H9 (cell line): ENCODE data around the gene TFR2. TPM values are rescaled to one million over a fixed set of nuclear protein-coding genes. Genes with fewer than 3 reads are reported as not detected.

ENCODE experiments used
- DNase-seq: peaks from one replicate; pipeline ENCODE4 v3.0.0-alpha.2; 2017
- H2AFZ ChIP-seq: one replicate; pipeline ENCODE4 v1.6.1; 2013; ENCODE audit warnings: mild to moderate bottlenecking, low read length, control low read depth, moderate library complexity
- H2AK5ac ChIP-seq: 2 replicates; pipeline ENCODE4 v1.6.1; 2013; ENCODE audit warnings: low read length, control low read depth, mixed read lengths; ENCODE audit not compliant: insufficient read length
- H2BK120ac ChIP-seq: one replicate; pipeline ENCODE4 v1.6.1; 2013; ENCODE audit warnings: low read depth, mild to moderate bottlenecking, low read length, control low read depth, inconsistent platforms; ENCODE audit not compliant: poor library complexity, severe bottlenecking
- H2BK12ac ChIP-seq: 2 replicates; pipeline ENCODE4 v1.6.1; 2013; ENCODE audit warnings: low read length, control low read depth, mixed read lengths, low read depth; ENCODE audit not compliant: insufficient read length
- H2BK15ac ChIP-seq: 2 replicates; pipeline ENCODE4 v1.6.1; 2013; ENCODE audit warnings: low read depth, low read length, control low read depth
- H2BK20ac ChIP-seq: one replicate; pipeline ENCODE4 v1.6.1; 2013; ENCODE audit warnings: low read depth, mild to moderate bottlenecking, low read length, control low read depth, inconsistent platforms; ENCODE audit not compliant: poor library complexity, severe bottlenecking
- H2BK5ac ChIP-seq: 2 replicates; pipeline ENCODE4 v1.6.1; 2013; ENCODE audit warnings: low read length, control low read depth, mixed read lengths; ENCODE audit not compliant: insufficient read length
- H3K14ac ChIP-seq: 2 replicates; pipeline ENCODE4 v1.6.1; 2013; ENCODE audit warnings: low read length, control low read depth; ENCODE audit not compliant: insufficient read depth
- H3K18ac ChIP-seq: 2 replicates; pipeline ENCODE4 v1.6.1; 2013; ENCODE audit warnings: low read depth, mild to moderate bottlenecking, mixed read lengths, low read length, control low read depth; ENCODE audit not compliant: insufficient read length
- H3K23ac ChIP-seq: 2 replicates; pipeline ENCODE4 v1.6.1; 2013; ENCODE audit warnings: low read length, control low read depth, mixed read lengths, low read depth; ENCODE audit not compliant: insufficient read length
- H3K23me2 ChIP-seq: 2 replicates; pipeline ENCODE4 v1.6.1; 2013; ENCODE audit warnings: low read depth, mild to moderate bottlenecking, mixed read lengths, low read length, control low read depth; ENCODE audit not compliant: insufficient read length, poor library complexity, severe bottlenecking
- H3K27ac ChIP-seq: 2 replicates; pipeline ENCODE4 v1.5.1; 2013; ENCODE audit warnings: low read length, control low read depth, mixed read lengths, low read depth; ENCODE audit not compliant: insufficient read length
- H3K27me3 ChIP-seq: 2 replicates; pipeline ENCODE4 v1.6.1; 2013; ENCODE audit warnings: low read length, control low read depth, inconsistent platforms; ENCODE audit not compliant: insufficient read depth
- H3K4ac ChIP-seq: 2 replicates; pipeline ENCODE4 v1.6.1; 2013; ENCODE audit warnings: low read depth, mild to moderate bottlenecking, control low read depth, inconsistent platforms, low read length, moderate library complexity
- H3K4me1 ChIP-seq: 2 replicates; pipeline ENCODE4 v1.6.1; 2013; ENCODE audit warnings: low read length, control low read depth, inconsistent platforms; ENCODE audit not compliant: insufficient read depth
- H3K4me2 ChIP-seq: 2 replicates; pipeline ENCODE4 v1.6.1; 2013; ENCODE audit warnings: low read length, control low read depth, mixed read lengths; ENCODE audit not compliant: insufficient read length, insufficient read depth
- H3K56ac ChIP-seq: 2 replicates; pipeline ENCODE4 v1.6.1; 2013; ENCODE audit warnings: low read depth, mild to moderate bottlenecking, mixed read lengths, low read length, control low read depth; ENCODE audit not compliant: insufficient read length
- H3K79me1 ChIP-seq: 2 replicates; pipeline ENCODE4 v1.6.1; 2013; ENCODE audit warnings: low read depth, mild to moderate bottlenecking, moderate library complexity, low read length, control low read depth, inconsistent platforms; ENCODE audit not compliant: insufficient read depth, poor library complexity, severe bottlenecking
- H3K79me2 ChIP-seq: 2 replicates; pipeline ENCODE4 v1.6.1; 2013; ENCODE audit warnings: low read length, control low read depth, inconsistent platforms; ENCODE audit not compliant: insufficient read depth
- H3K9ac ChIP-seq: 2 replicates; pipeline ENCODE4 v1.6.1; 2013; ENCODE audit warnings: low read length, control low read depth, mixed read lengths; ENCODE audit not compliant: insufficient read length; ENCODE audit errors: extremely low read depth
- H3K9me3 ChIP-seq: one replicate; pipeline ENCODE4 v1.6.1; 2013; ENCODE audit warnings: low read depth, low read length, inconsistent platforms; ENCODE audit not compliant: control insufficient read depth
- H3T11ph ChIP-seq: one replicate; pipeline ENCODE4 v1.6.1; 2013; ENCODE audit warnings: mild to moderate bottlenecking, low read length, control low read depth, inconsistent platforms
- H4K20me1 ChIP-seq: one replicate; pipeline ENCODE4 v1.6.1; 2013; ENCODE audit not compliant: control insufficient read depth, insufficient read length, insufficient read depth
- H4K5ac ChIP-seq: 2 replicates; pipeline ENCODE4 v1.6.1; 2013; ENCODE audit warnings: low read depth, mild to moderate bottlenecking, mixed read lengths, low read length, control low read depth; ENCODE audit not compliant: insufficient read length
- H4K8ac ChIP-seq: replicated peaks from 2 replicates; pipeline ENCODE4 v1.6.1; 2013; ENCODE audit warnings: low read length, control low read depth, mixed read lengths, low read depth; ENCODE audit not compliant: insufficient read length
- H4K91ac ChIP-seq: 2 replicates; pipeline ENCODE4 v1.6.1; 2013; ENCODE audit warnings: low read depth, mild to moderate bottlenecking, moderate library complexity, mixed read lengths, low read length, control low read depth; ENCODE audit not compliant: insufficient read length
- H3K27ac Mint-ChIP-seq, 3 experiments: 2 replicates in 2 of 3; 3 replicates in 1 of 3; pipeline ENCODE4 v1.8.0; 2020 to 2021; ENCODE audit warnings: mixed read lengths in 3 of 3, mild to moderate bottlenecking in 1 of 3, moderate library complexity in 1 of 3
- H3K27me3 Mint-ChIP-seq: 2 replicates; pipeline ENCODE4 v1.8.0; 2021; ENCODE audit warnings: low read depth, mild to moderate bottlenecking, moderate library complexity, mixed read lengths
- H3K36me3 Mint-ChIP-seq, 3 experiments: 2 replicates in 2 of 3; 3 replicates in 1 of 3; pipeline ENCODE4 v1.8.0; 2020 to 2021; ENCODE audit warnings: low read depth in 3 of 3, mixed read lengths in 3 of 3; ENCODE audit not compliant: insufficient read depth in 1 of 3
- H3K4me1 Mint-ChIP-seq, 2 experiments: 2 replicates each; pipeline ENCODE4 v1.8.0; 2020; ENCODE audit warnings: mixed read lengths in 2 of 2
- H3K4me3 Mint-ChIP-seq, 2 experiments: 2 replicates in 1 of 2; 3 replicates in 1 of 2; pipeline ENCODE4 v1.8.0; 2020 to 2021; ENCODE audit warnings: mild to moderate bottlenecking in 2 of 2, mixed read lengths in 2 of 2, moderate library complexity in 1 of 2
- H3K9me3 Mint-ChIP-seq, 2 experiments: 2 replicates in 1 of 2; 3 replicates in 1 of 2; pipeline ENCODE4 v1.8.0; 2020; ENCODE audit warnings: mild to moderate bottlenecking in 2 of 2, mixed read lengths in 2 of 2, moderate library complexity in 1 of 2
- WGBS: extraction: QIAGEN DNeasy Blood & Tissue Kit; methylation state at CpG from one replicate; pipeline ENCODE4 v1.1.7; 2013; ENCODE audit warnings: missing lambda C conversion rate, low lambda C conversion rate, mixed read lengths; ENCODE audit not compliant: insufficient read length; ENCODE audit errors: extremely low coverage; 5-methylcytosine and 5-hydroxymethylcytosine counted together
- total RNA-seq: library from RNA; stranded (reverse); gene quantifications from 2 replicates; pipeline ENCODE4 v1.2.1, GENCODE V29; 2021
- TF ChIP-seq, protein P1 (sequence below): fragments of 200-600 bp; sonication (generic); conservative IDR thresholded peaks from 3 replicates; pipeline ENCODE4 v1.8.0; 2021; ENCODE audit warnings: antibody characterized with exemption, mild to moderate bottlenecking

Gene TFR2
- total RNA-seq, 1 experiment from 2014 or later = 2.3 TPM

GRCh38 chr7:100623951-100624824 is 17.2 kb downstream of the TFR2 start:
- no peak overlapping the region for H4K91ac ChIP-seq
- H3K27ac ChIP-seq = no peak overlapping the region
- peaks cover 0 to 4% (median 0%) of the 10 kb centered on the region in 3 experiments; a peak in 1 of 7 replicates for H3K36me3 Mint-ChIP-seq
- H3K23me2 ChIP-seq = peaks cover 5% of the 10 kb centered on the region
- H4K8ac ChIP-seq = no peak overlapping the region
- H3T11ph ChIP-seq = no peak overlapping the region
- no peaks in the 10 kb centered on the region for H3K79me2 ChIP-seq
- peaks cover 3% of the 10 kb centered on the region; the same call in 1 of the 2 replicates for H3K27me3 ChIP-seq
- no peak overlapping the region for H2BK15ac ChIP-seq
- no peak overlapping the region for H3K27ac Mint-ChIP-seq
- no peak overlapping the region for H2AFZ ChIP-seq
- no peak overlapping the region for H3K56ac ChIP-seq
- no peak overlapping the region for H3K9ac ChIP-seq
- H3K4me3 Mint-ChIP-seq = no peak overlapping the region; a peak in 1 of 5 replicates
- H2BK20ac ChIP-seq = no peak overlapping the region
- no peak for DNase-seq
- H3K27me3 Mint-ChIP-seq = peaks cover 30% of the 10 kb centered on the region
- peaks cover 9 to 14% of the 10 kb centered on the region in 2 experiments for H3K4me1 Mint-ChIP-seq
- no peaks in the 10 kb centered on the region for H4K20me1 ChIP-seq
- H3K4ac ChIP-seq = no peak overlapping the region
- no peak overlapping the region for H3K23ac ChIP-seq
- no peaks in the 10 kb centered on the region for H3K4me1 ChIP-seq
- H3K79me1 ChIP-seq = no peaks in the 10 kb centered on the region
- H3K4me2 ChIP-seq = no peak overlapping the region
- H2BK5ac ChIP-seq = no peak overlapping the region
- no CpG with 5 or more reads among the region's 15 CpGs for WGBS
- no peak overlapping the region for H2BK12ac ChIP-seq
- no peak overlapping the region for H3K14ac ChIP-seq
- TF ChIP-seq, protein P1, sequence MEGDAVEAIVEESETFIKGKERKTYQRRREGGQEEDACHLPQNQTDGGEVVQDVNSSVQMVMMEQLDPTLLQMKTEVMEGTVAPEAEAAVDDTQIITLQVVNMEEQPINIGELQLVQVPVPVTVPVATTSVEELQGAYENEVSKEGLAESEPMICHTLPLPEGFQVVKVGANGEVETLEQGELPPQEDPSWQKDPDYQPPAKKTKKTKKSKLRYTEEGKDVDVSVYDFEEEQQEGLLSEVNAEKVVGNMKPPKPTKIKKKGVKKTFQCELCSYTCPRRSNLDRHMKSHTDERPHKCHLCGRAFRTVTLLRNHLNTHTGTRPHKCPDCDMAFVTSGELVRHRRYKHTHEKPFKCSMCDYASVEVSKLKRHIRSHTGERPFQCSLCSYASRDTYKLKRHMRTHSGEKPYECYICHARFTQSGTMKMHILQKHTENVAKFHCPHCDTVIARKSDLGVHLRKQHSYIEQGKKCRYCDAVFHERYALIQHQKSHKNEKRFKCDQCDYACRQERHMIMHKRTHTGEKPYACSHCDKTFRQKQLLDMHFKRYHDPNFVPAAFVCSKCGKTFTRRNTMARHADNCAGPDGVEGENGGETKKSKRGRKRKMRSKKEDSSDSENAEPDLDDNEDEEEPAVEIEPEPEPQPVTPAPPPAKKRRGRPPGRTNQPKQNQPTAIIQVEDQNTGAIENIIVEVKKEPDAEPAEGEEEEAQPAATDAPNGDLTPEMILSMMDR = no peak
- no peak overlapping the region for H4K5ac ChIP-seq
- no peak overlapping the region for H3K18ac ChIP-seq
- no peak overlapping the region for H2AK5ac ChIP-seq
- H2BK120ac ChIP-seq = no peak overlapping the region
- H3K9me3 ChIP-seq = no peaks in the 10 kb centered on the region
- no peaks in the 10 kb centered on the region for H3K9me3 Mint-ChIP-seq
